Spleen (tissue), 7 donors: ENCODE data around the gene FBXW7.

Experiments used
- POLR2A ChIP-seq, 3 donors: fragments of 450-650 bp; IDR thresholded peaks; one replicate each; pipeline ENCODE4 v1.5.1; 2017; ENCODE audit warnings: antibody characterized with exemption in 3 of 3, mild to moderate bottlenecking in 1 of 3
- TF ChIP-seq, protein P1 (sequence below), 11 experiments: fragments of 200-600 bp in 7 of 11; fragments of 450-650 bp in 4 of 11; sonication (generic) in 4 of 11; IDR thresholded peaks in 8 of 11; conservative IDR thresholded peaks in 3 of 11; 1 replicate in 7 of 11; 2 replicates in 4 of 11; pipeline versions ENCODE4 v1.4.0 to v1.8.0; 2016 to 2021; ENCODE audit warnings: antibody characterized with exemption in 11 of 11, inconsistent platforms in 4 of 11, mild to moderate bottlenecking in 1 of 11
- donor health status: DM: no; HTN: no; CAD: no; lungs with moderate emphysema.
- donor health status: DM: no; HTN: no; CAD: no.
- donor health status: DM: no; HTN: no; CAD: no.

GRCh38 chr4:152279234-152279566 is 256.7 kb downstream of the FBXW7 start:
- TF ChIP-seq, protein P1, sequence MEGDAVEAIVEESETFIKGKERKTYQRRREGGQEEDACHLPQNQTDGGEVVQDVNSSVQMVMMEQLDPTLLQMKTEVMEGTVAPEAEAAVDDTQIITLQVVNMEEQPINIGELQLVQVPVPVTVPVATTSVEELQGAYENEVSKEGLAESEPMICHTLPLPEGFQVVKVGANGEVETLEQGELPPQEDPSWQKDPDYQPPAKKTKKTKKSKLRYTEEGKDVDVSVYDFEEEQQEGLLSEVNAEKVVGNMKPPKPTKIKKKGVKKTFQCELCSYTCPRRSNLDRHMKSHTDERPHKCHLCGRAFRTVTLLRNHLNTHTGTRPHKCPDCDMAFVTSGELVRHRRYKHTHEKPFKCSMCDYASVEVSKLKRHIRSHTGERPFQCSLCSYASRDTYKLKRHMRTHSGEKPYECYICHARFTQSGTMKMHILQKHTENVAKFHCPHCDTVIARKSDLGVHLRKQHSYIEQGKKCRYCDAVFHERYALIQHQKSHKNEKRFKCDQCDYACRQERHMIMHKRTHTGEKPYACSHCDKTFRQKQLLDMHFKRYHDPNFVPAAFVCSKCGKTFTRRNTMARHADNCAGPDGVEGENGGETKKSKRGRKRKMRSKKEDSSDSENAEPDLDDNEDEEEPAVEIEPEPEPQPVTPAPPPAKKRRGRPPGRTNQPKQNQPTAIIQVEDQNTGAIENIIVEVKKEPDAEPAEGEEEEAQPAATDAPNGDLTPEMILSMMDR (IDR thresholded peaks at IDR 0.05 in 8 of 11, conservative IDR thresholded peaks at IDR 0.05 in 3 of 11), result no peak
- no peak for TF ChIP-seq POLR2A (IDR thresholded peaks at IDR 0.05)
